ENCODE data around the gene HLX.

The HLX gene

GRCh38 chr1:220925707-220926106 lies 46.5 kb downstream of the HLX start:
- H3K4me3 ChIP-seq (ENCODE audit: low read depth, low read length) = no peak overlapping the region
- no peak for TF ChIP-seq CTCF (IDR thresholded peaks at IDR 0.05; ENCODE audit: borderline replicate concordance, insufficient read depth, low read depth, low read length)

GRCh38 chr1:220926146-220926545 lies 46.9 kb downstream of the HLX start:
- no peak for TF ChIP-seq CTCF (IDR thresholded peaks at IDR 0.05; ENCODE audit: borderline replicate concordance, insufficient read depth, low read depth, low read length)

GRCh38 chr1:220927442-220927841 lies 48.2 kb downstream of the HLX start:
- no peak for TF ChIP-seq CTCF (IDR thresholded peaks at IDR 0.05; ENCODE audit: borderline replicate concordance, insufficient read depth, low read depth, low read length)
- H3K4me3 ChIP-seq (ENCODE audit: low read depth, low read length) = no peak overlapping the region

More at GRCh38 chr1:220926146-220926545, 46.9 kb downstream of the HLX start:
- no peak overlapping the region for H3K4me3 ChIP-seq (ENCODE audit: low read depth, low read length)

GRCh38 chr1:220928320-220928719 lies 49.1 kb downstream of the HLX start:
- no peak overlapping the region for H3K4me3 ChIP-seq (ENCODE audit: low read depth, low read length)
- no peak for TF ChIP-seq CTCF (IDR thresholded peaks at IDR 0.05; ENCODE audit: borderline replicate concordance, insufficient read depth, low read depth, low read length)

- TF ChIP-seq CTCF (IDR thresholded peaks at IDR 0.05; ENCODE audit: borderline replicate concordance, insufficient read depth, low read depth, low read length) = no peak
Observed at GRCh38 chr1:220928725-220929300, 49.6 kb downstream of the HLX start.

GRCh38 chr1:220929304-220929703 lies 50.1 kb downstream of the HLX start:
- TF ChIP-seq CTCF (IDR thresholded peaks at IDR 0.05; ENCODE audit: borderline replicate concordance, insufficient read depth, low read depth, low read length) = no peak
- no peak overlapping the region for H3K4me3 ChIP-seq (ENCODE audit: low read depth, low read length)

More at GRCh38 chr1:220928725-220929300, 49.6 kb downstream of the HLX start:
- H3K4me3 ChIP-seq (ENCODE audit: low read depth, low read length) = no peak overlapping the region
